ENCODE results near the gene HNRNPDL.
"Not testable (repeated sequence)": the region's sequence is repeated elsewhere in the genome, so short reads cannot be mapped to it uniquely, and the experiment has no call there.

Gene HNRNPDL

GRCh38 chr4:82436130-82436529, 5.9 kb upstream of the HNRNPDL start:
- no peak for DNase-seq
- in situ Hi-C loops (cut with MboI; ENCODE audit: low pct_unique_long_range_greater_than_20kb, low sequenced_read_pairs): no loop called here

GRCh38 chr4:82434949-82435348, 4.7 kb upstream of the HNRNPDL start:
- DNase-seq: no peak
- in situ Hi-C loops (cut with MboI; ENCODE audit: low pct_unique_long_range_greater_than_20kb, low sequenced_read_pairs): no loop called here

- in situ Hi-C loops (cut with MboI; ENCODE audit: low pct_unique_long_range_greater_than_20kb, low sequenced_read_pairs): no loop called here
- DNase-seq: no peak
Measured at GRCh38 chr4:82433791-82434190, 3.5 kb upstream of the HNRNPDL start.

- DNase-seq: no peak
- in situ Hi-C loops (cut with MboI; ENCODE audit: low pct_unique_long_range_greater_than_20kb, low sequenced_read_pairs): no loop called here
Measured at GRCh38 chr4:82432596-82432995, 2.3 kb upstream of the HNRNPDL start.

GRCh38 chr4:82431831-82432230, 1.6 kb upstream of the HNRNPDL start:
- DNase-seq: no peak
- in situ Hi-C loops (cut with MboI; ENCODE audit: low pct_unique_long_range_greater_than_20kb, low sequenced_read_pairs): no loop called here

GRCh38 chr4:82430964-82431745, 893 bp upstream of the HNRNPDL start:
- in situ Hi-C loops (cut with MboI; ENCODE audit: low pct_unique_long_range_greater_than_20kb, low sequenced_read_pairs): no loop called here
- DNase-seq: no peak

- in situ Hi-C loops (cut with MboI; ENCODE audit: low pct_unique_long_range_greater_than_20kb, low sequenced_read_pairs): no loop called here
- no peak for DNase-seq
Measured at GRCh38 chr4:82429728-82430192, 502 bp downstream of the HNRNPDL start.

- DNase-seq: peak; percentile 96
- in situ Hi-C loops (cut with MboI; ENCODE audit: low pct_unique_long_range_greater_than_20kb, low sequenced_read_pairs): no loop called here
Measured at GRCh38 chr4:82428969-82429727, 1.1 kb downstream of the HNRNPDL start.

GRCh38 chr4:82428526-82428968, 1.7 kb downstream of the HNRNPDL start:
- DNase-seq: no peak
- in situ Hi-C loops (cut with MboI; ENCODE audit: low pct_unique_long_range_greater_than_20kb, low sequenced_read_pairs): no loop called here

- in situ Hi-C loops (cut with MboI; ENCODE audit: low pct_unique_long_range_greater_than_20kb, low sequenced_read_pairs): no loop called here
Measured at GRCh38 chr4:82425478-82425877, 4.8 kb downstream of the HNRNPDL start.

GRCh38 chr4:82423245-82424054, 6.8 kb downstream of the HNRNPDL start:
- in situ Hi-C loops (cut with MboI; ENCODE audit: low pct_unique_long_range_greater_than_20kb, low sequenced_read_pairs): no loop called here
- peak; percentile 26 for DNase-seq

More at GRCh38 chr4:82425478-82425877, 4.8 kb downstream of the HNRNPDL start:
- DNase-seq: no peak

GRCh38 chr4:82422616-82423015, 7.6 kb downstream of the HNRNPDL start:
- in situ Hi-C loops (cut with MboI; ENCODE audit: low pct_unique_long_range_greater_than_20kb, low sequenced_read_pairs): no loop called here
- peak; percentile 23 for DNase-seq

- peak; percentile 47 for DNase-seq
- in situ Hi-C loops (cut with MboI; ENCODE audit: low pct_unique_long_range_greater_than_20kb, low sequenced_read_pairs): no loop called here
Measured at GRCh38 chr4:82421796-82422560, 8.3 kb downstream of the HNRNPDL start.

- in situ Hi-C loops (cut with MboI; ENCODE audit: low pct_unique_long_range_greater_than_20kb, low sequenced_read_pairs): no loop called here
- DNase-seq: peak; percentile 50
Measured at GRCh38 chr4:82419451-82419850, 10.8 kb downstream of the HNRNPDL start.

GRCh38 chr4:82415922-82416365, 14.3 kb downstream of the HNRNPDL start:
- in situ Hi-C loops (cut with MboI; ENCODE audit: low pct_unique_long_range_greater_than_20kb, low sequenced_read_pairs): no loop called here
- no peak for DNase-seq

- DNase-seq; in situ Hi-C loops (cut with MboI; ENCODE audit: low pct_unique_long_range_greater_than_20kb, low sequenced_read_pairs): not testable (repeated sequence)
Measured at GRCh38 chr4:82415061-82415460, 15.2 kb downstream of the HNRNPDL start.

- in situ Hi-C loops (cut with MboI; ENCODE audit: low pct_unique_long_range_greater_than_20kb, low sequenced_read_pairs): no loop called here
- no peak for DNase-seq
Measured at GRCh38 chr4:82403725-82404124, 26.5 kb downstream of the HNRNPDL start.

- in situ Hi-C loops (cut with MboI; ENCODE audit: low pct_unique_long_range_greater_than_20kb, low sequenced_read_pairs): no loop called here
- no peak for DNase-seq
Measured at GRCh38 chr4:82402196-82402775, 28.0 kb downstream of the HNRNPDL start.

Measured in KBM-7 (cell line).